ENCODE measurements around the gene PLEKHG4B.
"Not testable (repeated sequence)": the region's sequence is repeated elsewhere in the genome, so short reads cannot be mapped to it uniquely, and the experiment has no call there.

The PLEKHG4B gene

DNA sequence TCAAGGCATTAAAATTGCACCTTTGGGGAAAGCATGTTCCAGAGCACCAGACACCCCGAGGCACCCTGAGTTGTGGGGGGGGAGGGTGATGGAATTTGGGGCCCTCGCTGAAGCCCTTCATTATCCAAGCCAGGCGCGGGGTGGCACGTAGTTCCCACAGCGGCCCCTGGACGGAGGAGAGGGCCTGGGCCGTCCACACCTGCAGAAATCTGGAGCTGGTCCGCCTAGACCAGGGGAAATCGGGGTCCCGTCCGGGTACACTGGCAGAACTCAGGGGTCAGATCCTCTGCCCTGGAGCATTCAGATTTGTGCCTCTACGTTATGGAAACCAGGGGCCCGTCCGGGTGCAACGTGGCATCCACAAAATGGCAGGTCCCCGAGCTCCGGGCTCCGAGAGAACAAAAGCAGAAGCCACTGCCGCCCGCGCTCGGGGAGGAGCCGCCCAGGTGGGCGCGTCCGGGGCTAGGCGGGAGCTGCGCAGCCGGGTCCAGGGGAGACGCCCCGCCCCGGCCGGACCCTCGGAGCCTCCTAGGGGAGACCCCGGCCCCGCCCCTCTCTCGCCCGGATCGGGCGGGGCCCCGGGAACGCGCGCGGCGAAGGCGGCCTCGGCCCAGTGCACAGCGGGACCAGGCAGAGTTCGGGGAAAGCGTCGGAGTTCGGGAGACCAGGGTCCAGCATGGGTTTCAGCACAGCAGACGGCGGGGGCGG is at the start of gene PLEKHG4B:
Gene PLEKHG4B, plus strand, starts transcription at position 613 of the 708 bp plus-strand sequence. Its CDS starts 64 bp downstream, at position 677.
- DNase-seq (ENCODE audit: low read depth in 3 of 3, low spot score in 1 of 3): peak in 1 of 3 donors; percentile 3

- DNase-seq (ENCODE audit: low read depth in 3 of 3, low spot score in 1 of 3): no peak
Observed at GRCh38 chr5:42250-42649, 49.7 kb upstream of the PLEKHG4B start.

- DNase-seq (ENCODE audit: low read depth in 3 of 3, low spot score in 1 of 3): no peak
Observed at GRCh38 chr5:48192-48591, 43.8 kb upstream of the PLEKHG4B start.

DNA sequence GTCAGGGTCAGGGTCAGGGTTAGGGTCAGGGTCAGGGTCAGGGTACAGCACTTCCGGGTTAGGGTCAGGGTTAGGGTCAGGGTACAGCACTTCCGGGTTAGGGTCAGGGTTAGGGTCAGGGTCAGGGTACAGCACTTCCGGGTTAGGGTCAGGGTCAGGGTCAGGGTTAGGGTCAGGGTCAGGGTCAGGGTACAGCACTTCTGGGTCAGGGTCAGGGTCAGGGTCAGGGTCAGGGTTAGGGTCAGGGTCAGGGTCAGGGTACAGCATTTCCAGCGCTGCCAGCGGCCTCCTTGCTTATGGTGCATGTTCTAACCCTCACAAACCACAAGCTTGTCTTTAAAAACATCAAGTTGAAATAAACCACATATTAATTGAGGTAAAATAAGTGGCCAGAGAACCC is 42.4 kb upstream of the PLEKHG4B start:
- not testable (repeated sequence) for DNase-seq (ENCODE audit: low read depth in 3 of 3, low spot score in 1 of 3)

DNA sequence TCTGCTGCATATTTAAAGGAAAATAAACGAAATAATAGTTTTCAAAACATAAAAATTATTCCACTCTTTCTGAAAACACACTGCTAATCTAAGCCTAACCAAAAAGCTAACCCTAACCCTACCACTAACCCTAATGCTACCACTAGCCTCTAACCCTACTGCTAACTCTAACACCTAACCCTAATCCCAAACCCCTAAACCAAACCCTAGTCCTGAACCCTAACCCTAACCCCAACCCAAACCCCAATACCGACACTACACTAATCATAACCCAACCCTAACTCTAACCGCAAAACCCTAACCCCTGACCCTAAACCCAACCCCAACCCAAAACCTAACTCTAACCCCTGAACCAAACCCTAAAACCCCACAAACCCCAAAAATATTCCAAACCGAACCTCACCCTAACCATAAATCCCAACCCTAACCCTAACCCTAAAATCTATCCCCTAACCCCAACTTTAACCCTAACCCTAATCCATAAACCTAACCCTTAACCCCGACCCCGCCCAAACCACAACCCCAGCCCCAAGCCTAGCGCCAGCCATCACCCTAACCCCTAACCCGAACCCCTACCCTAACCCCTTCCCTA is 41.9 kb upstream of the PLEKHG4B start:
- no peak for DNase-seq (ENCODE audit: low read depth in 3 of 3, low spot score in 1 of 3)

DNA sequence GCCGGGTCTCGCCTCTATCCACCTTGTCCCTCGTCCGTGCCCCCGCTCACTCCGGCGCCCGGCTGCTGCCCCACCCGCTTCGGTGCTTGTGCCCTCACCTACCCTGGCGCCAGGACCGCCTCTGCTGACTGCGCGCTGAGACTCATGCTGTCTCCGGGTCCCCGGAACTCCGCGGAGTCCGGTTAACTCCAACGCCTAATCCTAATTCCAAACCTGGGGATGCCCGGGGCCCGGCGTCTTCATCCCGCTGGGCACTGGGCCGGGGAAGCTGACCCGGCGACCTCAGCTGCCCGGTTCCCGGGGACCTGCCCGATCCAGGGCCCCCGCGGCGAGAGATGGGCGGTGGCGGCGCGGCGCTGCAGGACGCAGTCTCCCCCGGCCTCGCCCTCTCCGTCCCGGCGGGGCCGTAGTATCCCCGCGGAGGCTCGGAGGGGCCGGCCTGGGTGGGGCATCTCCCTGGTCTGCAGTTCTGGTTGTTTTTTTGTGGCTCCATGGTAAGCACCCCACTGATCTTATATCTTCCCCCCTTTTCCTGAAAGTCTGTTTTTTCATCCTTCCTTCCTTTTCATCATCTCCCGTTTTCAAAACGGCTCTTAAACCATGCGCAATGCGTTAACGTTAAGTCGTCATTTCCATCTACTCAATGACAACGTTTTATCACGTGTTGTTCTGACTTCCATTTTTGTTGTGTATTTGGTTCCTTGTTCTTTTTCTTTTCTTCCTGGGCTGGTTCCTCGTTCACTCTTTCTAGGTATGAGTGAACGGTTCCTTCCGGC is 41.1 kb upstream of the PLEKHG4B start:
- DNase-seq (ENCODE audit: low read depth in 3 of 3, low spot score in 1 of 3): no peak

DNA sequence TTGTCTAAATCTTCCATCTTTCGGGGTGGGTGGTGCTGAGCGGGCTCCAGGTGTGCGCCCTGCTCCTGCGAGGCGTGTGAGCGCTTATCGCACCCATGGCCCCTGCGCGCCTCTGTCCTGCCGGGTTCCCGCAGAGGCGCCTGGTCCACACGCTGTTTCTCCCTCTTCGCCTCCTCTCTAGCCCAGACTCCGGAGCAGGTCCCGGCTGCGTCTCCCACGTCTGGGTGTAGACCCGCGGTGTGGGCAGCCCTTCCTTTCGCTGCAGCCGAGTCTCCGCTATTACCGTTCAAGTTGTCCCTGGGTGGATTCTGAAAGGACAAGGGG is 40.5 kb upstream of the PLEKHG4B start:
- DNase-seq (ENCODE audit: low read depth in 3 of 3, low spot score in 1 of 3): no peak

DNA sequence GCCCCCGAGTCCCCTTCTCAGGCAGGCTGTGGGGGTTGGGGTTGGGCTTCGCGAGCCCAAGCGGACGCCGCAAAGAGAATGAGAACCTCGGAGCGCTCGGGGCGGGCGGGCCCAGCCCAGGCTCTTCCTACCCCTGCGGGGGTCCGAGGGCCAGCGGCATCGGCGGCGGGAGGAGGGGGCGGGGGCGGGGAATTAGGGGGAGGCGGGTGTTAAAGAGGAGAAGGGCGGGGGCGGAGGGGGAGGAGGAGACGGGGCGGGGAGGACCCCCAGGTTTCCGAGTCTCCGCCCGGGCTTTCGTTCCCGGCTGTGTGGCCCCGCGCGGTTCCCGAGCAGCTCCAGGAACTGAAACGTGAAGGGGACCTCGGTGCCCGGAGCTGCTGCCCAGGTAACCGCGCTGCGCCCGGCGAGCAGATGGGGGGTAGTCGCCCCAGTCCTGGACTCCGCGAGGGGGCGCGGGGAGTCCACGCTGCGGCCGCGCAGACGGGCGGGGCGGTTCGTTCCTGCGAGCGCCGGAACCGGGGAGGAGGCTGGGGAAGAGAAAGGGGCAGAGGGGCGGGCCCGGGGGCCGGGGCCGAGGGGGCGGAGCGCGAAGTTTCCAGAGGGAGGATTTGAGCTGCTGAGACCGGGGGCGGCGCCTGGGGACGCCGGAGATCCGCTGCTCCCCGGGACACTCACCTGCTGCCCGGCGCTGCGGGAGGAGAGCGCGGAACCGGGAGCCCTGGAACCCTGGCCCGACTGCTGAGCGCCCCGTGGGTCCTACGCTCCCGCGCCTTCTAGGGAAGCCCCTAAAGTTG is 38.4 kb upstream of the PLEKHG4B start:
- peak in 1 of 3 donors; percentile 10 for DNase-seq (ENCODE audit: low read depth in 3 of 3, low spot score in 1 of 3)

DNA sequence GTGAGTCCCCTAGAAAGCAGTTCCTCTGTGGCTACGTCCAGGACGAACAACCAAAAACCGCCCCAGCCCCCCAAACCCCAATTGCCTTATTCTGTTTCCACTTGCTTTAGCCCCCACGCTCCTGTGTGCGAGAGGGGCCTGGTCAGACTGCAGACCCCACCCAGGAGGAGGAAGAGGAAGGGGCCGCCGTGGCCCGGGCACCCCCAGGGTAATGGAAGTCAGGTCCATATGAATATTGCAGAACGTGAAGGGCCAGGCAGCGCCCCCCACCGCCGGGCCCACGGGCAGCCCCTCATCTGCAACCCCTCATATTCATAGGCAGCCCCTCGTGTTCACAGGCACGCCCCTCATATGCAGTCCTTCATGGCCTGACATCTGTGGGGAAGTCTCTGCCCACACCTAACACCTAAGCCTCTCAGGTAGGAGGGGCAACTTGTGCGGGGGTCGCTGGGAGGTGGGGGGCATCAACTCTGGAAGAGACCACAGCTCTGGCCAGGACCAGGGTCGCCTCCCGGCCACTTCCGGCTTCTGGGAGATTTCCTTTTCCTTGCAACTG is 37.7 kb upstream of the PLEKHG4B start:
- DNase-seq (ENCODE audit: low read depth in 3 of 3, low spot score in 1 of 3): no peak

DNA sequence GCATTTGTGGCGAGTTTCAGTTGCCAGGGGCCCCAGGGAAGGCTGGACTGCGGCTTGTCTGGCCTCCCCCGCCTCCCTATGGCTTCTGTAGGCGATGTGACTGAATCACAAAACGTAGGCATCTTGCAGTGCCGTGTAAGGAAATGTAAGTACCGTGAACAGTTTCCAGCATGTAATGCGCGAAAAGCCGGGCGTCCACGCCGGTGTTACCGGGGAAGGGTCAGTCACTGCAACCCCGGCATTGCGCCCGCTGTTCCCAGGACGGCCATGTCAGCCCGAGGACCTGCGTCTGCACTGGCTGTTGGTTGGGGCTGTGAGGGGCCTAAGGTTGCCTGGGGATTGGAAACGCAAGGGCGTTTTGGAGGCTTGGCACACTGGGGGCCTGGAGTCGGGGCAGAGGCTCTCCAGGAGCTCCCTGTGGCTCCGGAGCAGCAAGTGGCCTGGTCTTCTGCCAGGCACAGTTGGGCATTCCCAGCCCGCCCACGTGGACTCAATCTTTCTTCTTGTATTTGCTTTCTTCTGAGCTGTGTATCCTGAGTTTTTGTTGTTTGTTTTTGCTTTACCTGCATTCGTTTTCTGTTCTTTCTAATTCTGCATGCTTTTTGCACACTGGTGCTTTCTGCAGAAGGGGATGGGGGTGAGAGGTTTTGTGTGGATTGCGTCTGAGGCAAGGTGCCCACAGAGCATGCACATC is 36.9 kb upstream of the PLEKHG4B start:
- DNase-seq (ENCODE audit: low read depth in 3 of 3, low spot score in 1 of 3): no peak

GRCh38 chr5:56561-57290 is 35.2 kb upstream of the PLEKHG4B start:
- no peak for DNase-seq (ENCODE audit: low read depth in 3 of 3, low spot score in 1 of 3)

- not testable (repeated sequence) for DNase-seq (ENCODE audit: low read depth in 3 of 3, low spot score in 1 of 3)
Observed at GRCh38 chr5:60250-60649, 31.7 kb upstream of the PLEKHG4B start.

GRCh38 chr5:70440-70839 is 21.5 kb upstream of the PLEKHG4B start:
- no peak for DNase-seq (ENCODE audit: low read depth in 3 of 3, low spot score in 1 of 3)

DNA sequence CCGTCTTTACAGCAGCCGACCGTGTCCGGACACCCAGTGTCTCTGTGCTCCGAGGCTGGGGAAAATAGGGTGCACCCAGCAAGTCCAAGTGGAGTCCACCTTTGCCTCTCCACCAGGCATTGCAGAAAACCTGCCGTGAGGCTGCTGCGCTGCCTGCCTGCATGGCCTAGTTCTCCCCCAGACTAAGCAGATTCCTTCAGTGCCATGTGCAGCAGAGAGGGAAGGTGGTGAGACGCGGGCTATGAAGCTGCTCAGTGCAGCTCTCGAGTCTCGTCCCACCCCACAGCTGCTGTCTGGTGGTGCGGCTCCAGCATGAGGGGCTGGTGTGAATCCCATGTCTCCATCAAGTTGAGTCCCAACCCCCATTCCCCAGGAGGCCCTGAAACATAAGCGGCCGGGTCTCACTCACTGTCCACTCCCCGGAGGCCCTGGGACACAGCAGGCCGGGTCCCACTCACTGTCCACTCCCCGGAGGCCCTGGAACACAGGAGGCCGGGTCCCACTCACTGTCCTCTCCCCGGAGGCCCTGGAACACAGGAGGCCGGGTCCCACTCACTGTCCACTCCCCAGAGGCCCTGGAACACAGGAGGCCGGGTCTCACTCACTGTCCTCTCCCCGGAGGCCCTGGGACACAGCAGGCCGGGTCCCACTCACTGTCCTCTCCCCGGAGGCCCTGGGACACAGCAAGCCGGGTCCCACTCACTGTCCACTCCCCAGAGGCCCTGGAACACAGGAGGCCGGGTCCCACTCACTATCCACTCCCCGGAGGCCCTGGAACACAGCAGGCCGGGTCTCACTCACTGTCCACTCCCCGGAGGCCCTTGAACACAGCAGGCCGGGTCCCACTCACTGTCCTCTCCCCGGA is 19.4 kb upstream of the PLEKHG4B start:
- DNase-seq (ENCODE audit: low read depth in 3 of 3, low spot score in 1 of 3): not testable (repeated sequence)

DNA sequence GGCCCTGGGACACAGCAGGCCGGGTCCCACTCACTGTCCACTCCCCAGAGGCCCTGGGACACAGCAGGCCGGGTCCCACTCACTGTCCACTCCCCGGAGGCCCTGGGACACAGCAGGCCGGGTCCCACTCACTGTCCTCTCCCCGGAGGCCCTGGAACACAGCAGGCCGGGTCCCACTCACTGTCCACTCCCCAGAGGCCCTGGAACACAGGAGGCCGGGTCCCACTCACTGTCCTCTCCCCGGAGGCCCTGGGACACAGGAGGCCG is 18.9 kb upstream of the PLEKHG4B start:
- not testable (repeated sequence) for DNase-seq (ENCODE audit: low read depth in 3 of 3, low spot score in 1 of 3)

DNA sequence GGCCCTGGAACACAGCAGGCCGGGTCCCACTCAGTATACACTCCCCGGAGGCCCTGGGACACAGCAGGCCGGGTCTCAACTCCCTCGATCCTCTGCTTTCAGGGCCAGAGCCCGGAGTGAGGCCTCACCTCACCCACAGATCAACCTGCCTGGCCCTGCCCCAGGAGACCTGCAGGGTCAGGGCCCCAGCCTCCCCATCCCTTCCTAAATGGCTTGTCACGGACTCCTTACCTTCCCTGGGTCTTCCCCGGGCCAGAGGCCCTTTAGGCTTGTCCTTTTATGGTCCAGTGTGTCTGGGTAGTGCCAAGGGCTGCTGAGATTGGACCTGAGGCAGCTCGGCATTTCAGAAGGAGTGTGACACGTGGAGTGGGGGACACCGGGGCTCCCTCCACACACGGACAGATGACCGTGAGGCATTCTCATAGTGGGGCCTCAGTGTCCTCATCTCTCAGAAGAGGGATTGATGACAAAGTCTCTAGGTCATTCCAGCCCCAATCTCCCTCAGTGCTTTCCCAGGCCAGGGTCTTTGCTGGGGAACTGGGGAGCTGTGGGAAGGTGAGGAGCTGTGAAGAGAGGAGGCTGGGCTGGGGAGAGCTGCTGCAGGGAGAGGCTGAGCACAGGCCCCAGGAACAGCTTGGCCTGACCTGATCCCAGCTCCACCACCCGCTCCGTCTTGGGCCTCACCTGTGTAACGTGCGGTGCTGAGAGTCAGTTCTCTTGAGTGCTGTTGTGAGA is 18.0 kb upstream of the PLEKHG4B start:
- no peak for DNase-seq (ENCODE audit: low read depth in 3 of 3, low spot score in 1 of 3)

DNA sequence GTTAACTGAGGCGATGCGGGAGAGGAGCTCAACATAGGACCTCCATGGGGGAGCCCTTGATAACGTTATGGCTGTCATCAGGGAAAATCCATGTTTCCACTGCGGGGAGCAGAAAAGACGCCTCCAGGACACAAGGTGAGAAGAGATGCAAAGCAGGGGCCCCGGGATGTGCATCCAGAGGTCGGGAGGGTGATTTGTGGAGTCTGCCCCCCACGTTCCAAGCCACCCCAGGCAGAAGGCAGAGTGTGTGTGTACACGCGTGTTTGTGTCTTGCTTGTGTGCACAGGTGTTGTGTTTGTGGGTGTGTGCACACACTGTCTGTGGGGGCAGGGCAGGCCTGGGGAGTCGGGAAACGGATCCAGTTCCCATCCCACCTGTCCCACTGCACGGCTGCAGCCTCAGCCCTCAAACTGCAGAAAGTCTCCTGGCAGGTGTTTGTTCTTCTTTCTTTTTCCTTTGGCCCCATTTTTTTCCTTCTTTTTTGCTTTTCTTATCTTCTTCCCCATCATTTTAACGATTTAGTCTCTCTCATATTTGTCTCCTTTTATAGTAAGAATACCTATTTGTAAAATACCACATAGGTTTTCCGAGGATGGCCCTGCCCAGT is 17.4 kb upstream of the PLEKHG4B start:
- no peak for DNase-seq (ENCODE audit: low read depth in 3 of 3, low spot score in 1 of 3)

All from stimulated activated CD4-positive, alpha-beta T cell treated with anti-CD3 and anti-CD28 coated beads, TNF-alpha, amount 100 ng/mL, for 1 hour (primary cell).